Heart right ventricle (tissue), 16 donors: ENCODE data around the gene FRRS1L. TPM values are rescaled to one million over a fixed set of nuclear protein-coding genes. Genes with fewer than 3 reads are reported as not detected.

Experiments used
- ATAC-seq, 8 donors: fragments of 200-7000 bp; cut with Tn5 transposase; one replicate each; pipeline ENCODE4 v1.9.1; 2020; ENCODE audit warnings: mild to moderate bottlenecking in 8 of 8, moderate library complexity in 8 of 8, moderate number of reproducible peaks in 1 of 8
- DNase-seq, 2 donors: peaks; one replicate each; pipeline ENCODE4 v3.0.0-alpha.2; 2020
- H3K27ac ChIP-seq, 10 donors: fragments of 200-600 bp; sonication (generic) in 2 of 10; one replicate each; pipeline versions ENCODE4 v1.5.0 to v1.8.0; 2020 to 2022; ENCODE audit warnings: mild to moderate bottlenecking in 3 of 10
- H3K27me3 ChIP-seq, 7 donors: fragments of 200-600 bp; one replicate each; pipeline ENCODE4 v1.8.0; 2021 to 2022; ENCODE audit warnings: mild to moderate bottlenecking in 2 of 7
- H3K36me3 ChIP-seq, 9 donors: fragments of 200-600 bp; sonication (generic) in 1 of 9; one replicate each; pipeline versions ENCODE4 v1.5.0 to v1.8.0; 2020 to 2022; ENCODE audit warnings: mild to moderate bottlenecking in 2 of 9
- H3K4me1 ChIP-seq, 9 donors: fragments of 200-600 bp; sonication (generic) in 1 of 9; one replicate each; pipeline versions ENCODE4 v1.5.0 to v1.8.0; 2020 to 2022; ENCODE audit warnings: mild to moderate bottlenecking in 4 of 9
- H3K4me3 ChIP-seq, 10 donors: fragments of 200-600 bp; sonication (generic) in 2 of 10; one replicate each; pipeline versions ENCODE4 v1.5.0 to v1.8.0; 2020 to 2022; ENCODE audit warnings: mild to moderate bottlenecking in 7 of 10, moderate library complexity in 2 of 10
- H3K9me3 ChIP-seq, 11 donors: fragments of 200-600 bp in 10 of 11; sonication (generic) in 2 of 11; one replicate each; pipeline versions ENCODE4 v1.5.0 to v1.8.0; 2013 to 2022; ENCODE audit warnings: mild to moderate bottlenecking in 2 of 11, control low read depth in 1 of 11, moderate library complexity in 1 of 11
- CTCF ChIP-seq, 9 donors: fragments of 200-600 bp; sonication (generic) in 2 of 9; IDR thresholded peaks; one replicate each; pipeline versions ENCODE4 v1.5.0 to v1.8.0; 2021 to 2022; ENCODE audit warnings: antibody characterized with exemption in 9 of 9, mild to moderate bottlenecking in 5 of 9, moderate library complexity in 1 of 9
- WGBS, 2 donors: extraction: QIAGEN DNeasy Blood & Tissue Kit; methylation state at CpG; one replicate each; pipeline ENCODE4 v1.1.7; 2013; ENCODE audit warnings: inconsistent platforms in 1 of 2; 5-methylcytosine and 5-hydroxymethylcytosine counted together
- intact Hi-C, 10 donors: fragments of 100-400 bp; cut with DNase I; formaldehyde crosslinking; loops; one replicate each; pipeline versions ENCODE4 v1.11.1 to v1.14.2; 2022
- polyA plus RNA-seq, 2 donors: library from polyadenylated mRNA; stranded (reverse); fragments of 200-250 nt; gene quantifications; one replicate each; pipeline ENCODE4 v1.2.3, GENCODE V29; 2013
- total RNA-seq, 10 donors: library from RNA; stranded (reverse); fragmentation: NEBNext Ultra II Directional in 3 of 10; extraction: Animal tissue kit (Norgen Biotek cat#: 25700) in 3 of 10; gene quantifications; one replicate each; pipeline versions ENCODE4 v1.2.1 to v1.2.4, GENCODE V29; 2021 to 2023
- donor health status: Arrhythmogenic right ventricular cardiomyopathy.
- donor health status: ischemic (EF 13 %, LVEDD 7.1; RV severe dilation, severe dysfunction).
- donor health status: healthy with polysubstance abuse.
- donor health status: DM: no; HTN: yes; CAD: no.
- donor health status: DM: no; HTN: no; CAD: no.
- donor health status: ischemic (EF 25% LVEDD 6.9; RV normal size, moderate dysfunction).
- donor health status: ischemic (EF 25% LVEDD 5.7; RV mildly dilated, moderate dysfunction).
- donor health status: healthy.
- donor health status: DM: yes; HTN: yes; CAD: no.
- donor health status: Ischemic cardiomyopathy.
- donor health status: ischemic (EF 35%, LVEDD 5.7; RV mildly dilated, moderate dysfunction).
- donor health status: nonischemic (EF 11% LVEDD 7.7; RV severe dilation, severe dysfunction).
- donor health status: DM: yes; HTN: yes; CAD: no.
- donor health status: PGD.
- donor health status: ischemic (EF 29% LVEDD 5.4; RV normal size, mild dysfunction).
- donor health status: nonischemic (EF 23%, LVEDD 6.1; RV moderate dilation, normal function).

The FRRS1L gene
- total and polyA plus RNA-seq, 12 donors, result 0.07 to 3.0 (median 1.3) TPM; not detected in 1

- WGBS, 2 donors, result 70 to 89% methylated on average over 3 of the region's 3 CpGs
- peaks cover 0 to 10% (median 0%) of the 10 kb centered on the region in 11 donors for H3K9me3 ChIP-seq
- no peak for TF ChIP-seq CTCF (IDR thresholded peaks at IDR 0.05)
- peaks cover 0 to 31% (median 28%) of the 10 kb centered on the region in 7 donors for H3K27me3 ChIP-seq
- no peaks in the 10 kb centered on the region for H3K36me3 ChIP-seq
- H3K27ac ChIP-seq, result no peak overlapping the region
- intact Hi-C loops, result no loop called here
- no peak overlapping the region for H3K4me3 ChIP-seq
- ATAC-seq (no peak), DNase-seq (no peak)
- H3K4me1 ChIP-seq, result no peaks in the 10 kb centered on the region
Observed at GRCh38 chr9:109162677-109163076, 4.4 kb downstream of the FRRS1L start.

GRCh38 chr9:109161471-109161870, 5.6 kb downstream of the FRRS1L start:
- ATAC-seq, result no peak
- H3K4me1 ChIP-seq, result no peaks in the 10 kb centered on the region
- intact Hi-C loops, result no loop called here
- 81 to 93% methylated on average over 3 of the region's 3 CpGs for WGBS, 2 donors
- DNase-seq, result no peak
- no peaks in the 10 kb centered on the region for H3K36me3 ChIP-seq
- no peak overlapping the region for H3K4me3 ChIP-seq
- H3K27ac ChIP-seq, result no peak overlapping the region
- peaks cover 0 to 10% (median 0%) of the 10 kb centered on the region in 11 donors for H3K9me3 ChIP-seq
- peaks cover 0 to 24% (median 19%) of the 10 kb centered on the region in 7 donors for H3K27me3 ChIP-seq
- TF ChIP-seq CTCF (IDR thresholded peaks at IDR 0.05), result no peak

- no peak for ATAC-seq
Observed at GRCh38 chr9:109159583-109159982, 7.5 kb downstream of the FRRS1L start.

GRCh38 chr9:109158651-109159050, 8.4 kb downstream of the FRRS1L start:
- Histone ChIP-seq H3K27me3 (peaks cover 0 to 5% (median 0%) of the 10 kb centered on the region in 7 donors), H3K4me1 (no peaks in the 10 kb centered on the region), H3K4me3 (no peak overlapping the region), H3K36me3 (no peaks in the 10 kb centered on the region), H3K27ac (no peak overlapping the region), H3K9me3 (peaks cover 0 to 4% (median 0%) of the 10 kb centered on the region in 11 donors)
- no peak for DNase-seq
- no peak for TF ChIP-seq CTCF (IDR thresholded peaks at IDR 0.05)
- no peak for ATAC-seq
- intact Hi-C loops, result no loop called here

More at GRCh38 chr9:109159583-109159982, 7.5 kb downstream of the FRRS1L start:
- no peak for DNase-seq
- Histone ChIP-seq H3K36me3 (no peaks in the 10 kb centered on the region), H3K27me3 (peaks cover 0 to 5% (median under 1%) of the 10 kb centered on the region in 7 donors), H3K4me3 (no peak overlapping the region), H3K27ac (no peak overlapping the region), H3K9me3 (no peaks in the 10 kb centered on the region), H3K4me1 (no peaks in the 10 kb centered on the region)
- TF ChIP-seq CTCF (IDR thresholded peaks at IDR 0.05), result no peak
- intact Hi-C loops, result no loop called here
- 89 to 94% methylated on average over 4 of the region's 4 CpGs for WGBS, 2 donors
